Measurements from ENCODE around the gene ABCB8. TPM values are rescaled to one million over a fixed set of nuclear protein-coding genes. Genes with fewer than 3 reads are reported as not detected.

ABCB8 gene
- total and polyA plus RNA-seq, 5 experiments from 2014 or later = 17.1 to 74.7 (median 18.4) TPM

GRCh38 chr7:151071032-151071866 is 43.0 kb downstream of the ABCB8 start:
- Mint-ChIP-seq H3K27ac (no peak overlapping the region), H3K4me3 (no peak overlapping the region), H3K9me3 (no peaks in the 10 kb centered on the region), H3K4me1 (no peaks in the 10 kb centered on the region), H3K36me3 (peaks cover 0 to 65% (median 9%) of the 10 kb centered on the region in 3 donors), H3K27me3 (no peaks in the 10 kb centered on the region)
- DNase-seq = no peak
- POLR2A ChIA-PET = interaction anchor here (0.8 kb wide), 1 partner anchor 16 kb away, joined by 3 read pairs; no protein-coding TSS in a partner anchor
- ATAC-seq = no peak

DNA sequence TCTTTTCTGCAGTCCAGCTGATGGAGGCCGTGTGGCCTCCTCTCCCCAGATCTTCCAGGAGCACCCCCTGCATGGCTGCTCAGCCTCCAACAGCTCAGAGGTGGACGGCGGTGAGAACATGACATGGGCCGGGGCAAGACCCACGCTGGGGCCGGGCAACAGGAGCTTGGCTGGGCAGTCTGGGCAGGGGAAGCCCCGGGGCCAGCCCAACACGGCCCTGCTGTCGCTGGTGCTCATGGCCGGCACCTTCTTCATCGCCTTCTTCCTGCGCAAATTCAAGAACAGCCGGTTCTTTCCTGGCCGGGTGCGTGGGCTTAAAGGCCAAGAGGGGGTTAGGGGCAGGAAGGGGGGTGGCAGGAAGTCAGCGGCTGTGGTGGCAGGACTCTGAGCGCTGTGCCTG is 45.7 kb downstream of the ABCB8 start:
- Mint-ChIP-seq H3K4me3 (no peak overlapping the region), H3K27me3 (no peaks in the 10 kb centered on the region), H3K36me3 (peaks cover 0 to 45% (median 9%) of the 10 kb centered on the region in 3 donors), H3K4me1 (peaks cover 4 to 11% (median 9%) of the 10 kb centered on the region in 4 donors), H3K9me3 (no peaks in the 10 kb centered on the region), H3K27ac (peak overlapping the region in 1 of 10 donors; percentile 62)
- ATAC-seq = no peak
- DNase-seq = no peak
- POLR2A ChIA-PET = interaction anchor here (0.6 to 1.4 kb wide), 2 partner anchors 11 to 35 kb away, joined by 4 read pairs; no protein-coding TSS in a partner anchor

GRCh38 chr7:151074817-151075661 is 46.8 kb downstream of the ABCB8 start:
- peaks cover 0 to 38% (median 3%) of the 10 kb centered on the region in 3 donors for H3K36me3 Mint-ChIP-seq
- no peak for DNase-seq
- no peaks in the 10 kb centered on the region for H3K9me3 Mint-ChIP-seq
- POLR2A ChIA-PET = interaction anchor here (1.4 kb wide), 1 partner anchor 12 kb away, joined by 4 read pairs; no protein-coding TSS in a partner anchor
- no peak overlapping the region for H3K4me3 Mint-ChIP-seq
- no peak for ATAC-seq
- no peaks in the 10 kb centered on the region for H3K27me3 Mint-ChIP-seq
- H3K4me1 Mint-ChIP-seq = peaks cover 8 to 21% (median 19%) of the 10 kb centered on the region in 4 donors
- H3K27ac Mint-ChIP-seq = peak overlapping the region in 1 of 10 donors; percentile 64

DNA sequence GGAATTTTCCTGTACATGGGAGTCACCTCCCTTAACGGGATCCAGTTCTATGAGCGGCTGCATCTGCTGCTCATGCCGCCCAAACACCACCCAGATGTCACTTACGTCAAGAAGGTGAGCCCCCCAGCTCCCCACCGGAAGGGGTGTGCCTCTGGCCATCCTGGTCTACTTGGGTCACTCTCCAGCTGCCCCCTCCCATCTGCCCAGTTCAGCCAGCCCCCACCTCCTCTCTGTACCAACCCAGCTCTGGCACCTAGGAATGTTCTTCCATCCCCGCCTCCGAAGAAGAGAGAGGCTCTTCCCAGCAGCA is 47.4 kb downstream of the ABCB8 start:
- peak overlapping the region in 1 of 10 donors; percentile 10 for H3K4me3 Mint-ChIP-seq
- POLR2A ChIA-PET = no interaction called here
- peaks cover 8 to 22% (median 19%) of the 10 kb centered on the region in 4 donors for H3K4me1 Mint-ChIP-seq
- H3K36me3 Mint-ChIP-seq = peaks cover 0 to 35% (median 3%) of the 10 kb centered on the region in 3 donors
- no peaks in the 10 kb centered on the region for H3K9me3 Mint-ChIP-seq
- no peak for DNase-seq
- H3K27me3 Mint-ChIP-seq = no peaks in the 10 kb centered on the region
- peak overlapping the region in 1 of 10 donors; percentile 51 for H3K27ac Mint-ChIP-seq
- ATAC-seq = no peak

DNA sequence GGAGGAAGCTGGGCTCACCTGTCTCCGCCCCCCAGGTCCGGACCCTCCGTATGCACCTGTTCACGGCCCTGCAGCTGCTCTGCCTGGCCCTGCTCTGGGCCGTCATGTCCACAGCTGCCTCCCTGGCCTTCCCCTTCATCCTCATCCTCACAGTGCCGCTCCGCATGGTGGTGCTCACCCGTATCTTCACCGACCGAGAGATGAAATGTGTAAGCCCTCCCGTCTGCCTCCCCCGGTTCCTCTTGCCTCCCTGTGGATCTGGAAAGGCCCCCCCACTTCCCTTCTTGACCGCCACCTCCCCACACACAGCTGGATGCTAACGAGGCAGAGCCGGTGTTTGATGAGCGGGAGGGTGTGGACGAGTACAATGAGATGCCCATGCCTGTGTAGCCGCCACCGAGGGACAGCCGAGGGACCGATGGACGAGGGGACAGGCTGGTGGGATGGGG is 47.8 kb downstream of the ABCB8 start:
- Mint-ChIP-seq H3K27me3 (no peaks in the 10 kb centered on the region), H3K9me3 (no peaks in the 10 kb centered on the region), H3K4me3 (no peak overlapping the region), H3K4me1 (peaks cover 8 to 22% (median 19%) of the 10 kb centered on the region in 4 donors), H3K36me3 (peaks cover 0 to 33% (median 3%) of the 10 kb centered on the region in 3 donors), H3K27ac (peak overlapping the region in 1 of 10 donors; percentile 51)
- no peak for DNase-seq
- ATAC-seq = no peak
- POLR2A ChIA-PET = no interaction called here

GRCh38 chr7:151076863-151077704 is 48.8 kb downstream of the ABCB8 start:
- H3K4me3 Mint-ChIP-seq = no peak overlapping the region
- no peak for ATAC-seq
- no peak overlapping the region for H3K27ac Mint-ChIP-seq
- no peaks in the 10 kb centered on the region for H3K9me3 Mint-ChIP-seq
- H3K36me3 Mint-ChIP-seq = peaks cover 0 to 29% (median 1%) of the 10 kb centered on the region in 3 donors
- peaks cover 8 to 27% (median 24%) of the 10 kb centered on the region in 4 donors for H3K4me1 Mint-ChIP-seq
- DNase-seq = no peak
- no peaks in the 10 kb centered on the region for H3K27me3 Mint-ChIP-seq
- POLR2A ChIA-PET = interaction anchor here (0.5 to 4.8 kb wide), 3 partner anchors 18 to 376 kb away, joined by 3 to 42 read pairs (median 8); partner anchors contain the start of genes CDK5 and SLC4A2

GRCh38 chr7:151077705-151078232 is 49.5 kb downstream of the ABCB8 start:
- DNase-seq = no peak
- Mint-ChIP-seq H3K27ac (peak overlapping the region in 8 of 10 donors; percentile 2 to 87 (median 68)), H3K36me3 (peaks cover 0 to 22% (median 0%) of the 10 kb centered on the region in 3 donors), H3K27me3 (no peaks in the 10 kb centered on the region), H3K4me1 (peaks cover 10 to 33% (median 28%) of the 10 kb centered on the region in 4 donors), H3K4me3 (peak overlapping the region in 9 of 10 donors; percentile 33 to 87 (median 66)), H3K9me3 (no peaks in the 10 kb centered on the region)
- POLR2A ChIA-PET = interaction anchor here (0.7 to 4.8 kb wide), 3 partner anchors 19 to 49 kb away, joined by 3 to 42 read pairs (median 8); partner anchors contain the start of genes CDK5 and SLC4A2
- ATAC-seq = no peak

- ATAC-seq (no peak), DNase-seq (no peak)
- POLR2A ChIA-PET = interaction anchor here (0.7 to 4.8 kb wide), 2 partner anchors 19 to 33 kb away, joined by 3 to 42 read pairs; partner anchors contain the start of genes CDK5 and SLC4A2
- H3K27ac Mint-ChIP-seq = peak overlapping the region in 9 of 10 donors; percentile 2 to 95 (median 85)
- H3K9me3 Mint-ChIP-seq = no peaks in the 10 kb centered on the region
- H3K4me1 Mint-ChIP-seq = peaks cover 12 to 37% (median 31%) of the 10 kb centered on the region in 4 donors
- no peaks in the 10 kb centered on the region for H3K27me3 Mint-ChIP-seq
- H3K36me3 Mint-ChIP-seq = peaks cover 0 to 19% (median 0%) of the 10 kb centered on the region in 3 donors
- H3K4me3 Mint-ChIP-seq = peak overlapping the region; percentile 19 to 93 (median 83)
These were observed 50.2 kb downstream of the ABCB8 start for GRCh38 chr7:151078233-151079040.

DNA sequence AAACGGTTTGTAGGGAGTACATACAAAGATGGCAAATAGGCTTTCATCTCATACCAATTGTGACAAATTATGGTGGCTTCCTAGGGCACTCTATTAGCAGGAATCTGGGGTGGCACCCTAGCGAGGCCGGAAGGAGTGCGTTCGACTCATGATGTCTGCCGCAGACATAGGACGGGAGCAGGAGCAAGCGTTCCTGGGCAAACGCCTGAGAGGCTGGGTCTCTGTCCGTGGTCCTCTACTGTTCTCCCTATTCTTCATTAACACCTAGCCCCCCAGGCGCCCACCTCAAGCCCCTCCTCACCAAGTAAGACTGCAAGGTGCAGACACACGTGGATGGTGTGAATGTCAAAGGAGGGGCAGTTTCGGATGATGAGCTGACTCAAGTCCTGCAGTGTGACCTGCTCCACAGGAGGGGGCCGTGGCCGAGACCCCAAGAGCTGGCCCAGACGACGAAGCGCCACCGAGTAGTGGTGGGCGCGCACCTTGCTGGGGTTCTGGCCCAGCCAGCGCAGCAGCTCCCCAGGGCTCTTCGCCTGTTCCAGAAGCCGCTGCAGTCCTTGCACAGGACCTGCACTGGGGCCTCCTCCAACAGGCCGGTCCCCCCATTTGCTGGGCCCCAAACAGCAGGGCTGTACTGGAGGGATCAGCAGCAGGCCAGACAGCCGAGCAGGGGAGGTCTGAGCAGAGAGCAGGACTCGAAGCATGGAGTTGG is 51.1 kb downstream of the ABCB8 start:
- peaks cover 12 to 43% (median 34%) of the 10 kb centered on the region in 4 donors for H3K4me1 Mint-ChIP-seq
- H3K27ac Mint-ChIP-seq = peak overlapping the region; percentile 44 to 95 (median 81)
- H3K9me3 Mint-ChIP-seq = no peaks in the 10 kb centered on the region
- peak overlapping the region; percentile 80 to 93 (median 86) for H3K4me3 Mint-ChIP-seq
- POLR2A ChIA-PET = interaction anchor here (2.1 to 4.8 kb wide), 2 partner anchors 20 to 51 kb away, joined by 15 to 42 read pairs; partner anchors contain the start of genes ABCB8, CDK5 and SLC4A2
- peaks cover 0 to under 1% (median 0%) of the 10 kb centered on the region in 5 donors for H3K27me3 Mint-ChIP-seq
- DNase-seq = no peak
- peaks cover 0 to 13% (median 0%) of the 10 kb centered on the region in 3 donors for H3K36me3 Mint-ChIP-seq
- ATAC-seq = no peak

- ATAC-seq (no peak), DNase-seq (no peak)
These were observed 51.8 kb downstream of the ABCB8 start for GRCh38 chr7:151080067-151080521.

More at GRCh38 chr7:151080067-151080521, 51.8 kb downstream of the ABCB8 start:
- Mint-ChIP-seq H3K27ac (peak overlapping the region; percentile 46 to 95 (median 90)), H3K36me3 (peaks cover 0 to 8% (median 0%) of the 10 kb centered on the region in 3 donors), H3K27me3 (peaks cover 0 to 8% (median 3%) of the 10 kb centered on the region in 5 donors), H3K9me3 (no peaks in the 10 kb centered on the region), H3K4me1 (peaks cover 16 to 49% (median 38%) of the 10 kb centered on the region in 4 donors), H3K4me3 (peak overlapping the region; percentile 80 to 93 (median 86))
- POLR2A ChIA-PET = interaction anchor here (1.0 to 4.8 kb wide), 4 partner anchors 9 to 66 kb away, joined by 3 to 42 read pairs (median 12); partner anchors contain the start of genes ABCB8, CDK5 and SLC4A2
